Spinal cord (tissue), 10 donors: ENCODE data around the gene ALX3. TPM values are rescaled to one million over a fixed set of nuclear protein-coding genes. Genes with fewer than 3 reads are reported as not detected.

Experiments used
- DNase-seq, 6 donors: peaks; one replicate each; pipeline versions ENCODE4 v3.0.0 to v3.0.0-alpha.2; 2013 to 2015; ENCODE audit warnings: low spot score in 6 of 6, low read depth in 4 of 6
- H3K27ac ChIP-seq: one replicate; pipeline ENCODE4 v1.5.1; 2013; ENCODE audit warnings: low read depth, low read length, control low read depth
- H3K27me3 ChIP-seq: one replicate; pipeline ENCODE4 v1.6.1; 2013; ENCODE audit warnings: low read length; ENCODE audit not compliant: control insufficient read depth, insufficient read depth
- H3K36me3 ChIP-seq: one replicate; pipeline ENCODE4 v1.6.1; 2013; ENCODE audit warnings: low read length; ENCODE audit not compliant: control insufficient read depth, insufficient read depth
- H3K4me1 ChIP-seq: one replicate; pipeline ENCODE4 v1.6.1; 2013; ENCODE audit warnings: low read length; ENCODE audit not compliant: control insufficient read depth, insufficient read depth
- H3K4me3 ChIP-seq: one replicate; pipeline ENCODE4 v1.5.1; 2013; ENCODE audit warnings: low read depth, low read length, control low read depth
- H3K9me3 ChIP-seq: one replicate; pipeline ENCODE4 v1.6.1; 2013; ENCODE audit warnings: low read length; ENCODE audit not compliant: control insufficient read depth, insufficient read depth
- WGBS: methylation state at CpG from one replicate; pipeline ENCODE4 v1.1.5; 2013; ENCODE audit warnings: missing lambda C conversion rate; ENCODE audit not compliant: insufficient coverage; 5-methylcytosine and 5-hydroxymethylcytosine counted together
- polyA plus RNA-seq, 2 donors: library from polyadenylated mRNA; unstranded; fragments of 120-200 nt; gene quantifications; one replicate each; pipeline ENCODE4 v1.2.1, GENCODE V29; 2013; ENCODE audit not compliant: insufficient read length in 2 of 2
- total RNA-seq, 2 donors: library from RNA; depleted of rRNA in 1 of 2; stranded (reverse); fragments of 120-200 nt in 1 of 2; fragments of >200 nt in 1 of 2; gene quantifications; one replicate each; pipeline versions ENCODE4 v1.2.3 to v1.2.4, GENCODE V29; 2013 to 2014
- donor health status: healthy.

The ALX3 gene
- total and polyA plus RNA-seq, 4 donors, result 1.8 TPM; not detected in 3

DNA sequence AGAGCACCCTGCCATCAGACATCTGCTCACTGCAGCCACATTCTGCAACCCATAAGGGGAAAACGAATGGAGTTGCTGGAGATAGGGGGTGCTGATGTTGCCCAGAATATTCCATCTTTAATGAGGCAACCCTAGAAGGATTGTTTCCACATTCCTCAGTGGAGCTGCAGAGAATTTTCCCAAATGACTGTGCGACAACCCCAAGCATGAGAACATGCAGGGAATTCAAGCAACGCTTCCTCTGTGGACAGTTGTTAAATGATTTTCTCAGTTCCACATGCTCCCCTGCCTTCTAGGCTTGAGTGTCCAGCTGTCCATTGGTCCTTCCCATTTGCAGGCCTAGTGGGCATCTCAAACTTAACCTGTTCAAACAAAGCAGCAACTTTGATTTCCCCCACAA is 21.3 kb upstream of the ALX3 start:
- Histone ChIP-seq H3K27me3 (peaks cover 33% of the 10 kb centered on the region), H3K27ac (no peak overlapping the region), H3K4me1 (no peaks in the 10 kb centered on the region), H3K4me3 (no peak overlapping the region), H3K9me3 (no peaks in the 10 kb centered on the region), H3K36me3 (no peaks in the 10 kb centered on the region)
- DNase-seq, result no peak
- WGBS, result 88% methylated on average over 2 of the region's 3 CpGs

DNA sequence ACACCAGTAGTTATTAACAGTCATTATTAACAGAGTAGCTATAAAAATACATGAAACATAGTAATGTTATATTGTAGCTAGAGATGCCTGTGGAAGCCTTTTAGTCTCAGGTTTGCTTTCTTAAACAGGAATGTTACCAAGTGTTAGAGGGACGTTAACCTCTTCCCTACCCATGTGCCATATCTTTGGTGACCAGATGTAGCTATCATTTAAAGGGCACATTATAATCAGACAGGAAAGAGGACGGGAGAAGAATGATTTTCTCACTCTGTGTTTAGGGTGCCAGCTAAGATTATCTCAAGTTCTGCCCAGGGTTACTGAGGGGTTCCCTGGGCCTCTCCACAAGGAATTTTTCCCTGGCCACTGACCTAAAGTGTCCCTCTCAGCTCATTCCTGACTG is 20.9 kb upstream of the ALX3 start:
- Histone ChIP-seq H3K4me1 (no peaks in the 10 kb centered on the region), H3K4me3 (no peak overlapping the region), H3K27me3 (peaks cover 37% of the 10 kb centered on the region), H3K36me3 (no peaks in the 10 kb centered on the region), H3K27ac (no peak overlapping the region), H3K9me3 (no peaks in the 10 kb centered on the region)
- no peak for DNase-seq
- WGBS, result 100% methylated on average over 1 of the region's 2 CpGs

DNA sequence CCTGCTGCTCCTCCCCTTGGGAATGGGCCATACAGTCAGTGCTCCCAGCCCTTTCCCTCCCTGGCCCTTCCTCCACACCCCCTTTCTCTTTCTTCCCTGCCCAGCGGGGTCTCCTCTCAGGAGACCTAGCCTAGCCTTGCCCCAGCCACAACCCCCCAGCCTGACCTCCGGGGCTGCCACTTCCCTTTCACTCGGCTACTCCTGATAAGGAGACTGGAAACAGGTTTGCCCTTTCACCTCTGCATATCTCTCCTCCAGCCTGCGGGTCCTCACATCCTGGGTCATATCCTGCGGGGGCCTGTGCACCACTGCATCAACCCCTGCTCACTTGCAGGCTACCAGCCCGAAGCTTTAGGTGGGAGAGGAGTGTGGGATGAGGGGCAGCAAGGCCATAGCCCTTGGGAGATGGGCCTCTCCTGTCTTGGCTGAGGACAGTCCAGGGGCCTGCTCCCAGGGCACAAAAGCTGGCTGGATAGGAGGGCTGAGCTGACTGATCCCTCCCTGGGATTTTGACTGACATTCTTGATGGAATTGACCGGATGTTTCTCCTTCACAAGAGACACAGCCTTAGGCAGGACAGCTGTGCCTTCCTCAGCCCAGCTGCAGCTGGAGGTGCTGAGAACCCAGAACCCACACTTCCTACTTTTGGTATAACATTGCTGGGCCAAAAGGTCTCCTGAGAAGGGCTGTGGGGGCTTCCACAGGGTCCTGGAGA is 19.2 kb upstream of the ALX3 start:
- Histone ChIP-seq H3K9me3 (no peaks in the 10 kb centered on the region), H3K27me3 (peaks cover 52% of the 10 kb centered on the region), H3K4me1 (peaks cover under 1% of the 10 kb centered on the region), H3K27ac (no peak overlapping the region), H3K36me3 (no peaks in the 10 kb centered on the region), H3K4me3 (no peak overlapping the region)
- DNase-seq, result no peak
- WGBS, result 58% methylated on average over 4 of the region's 7 CpGs

DNA sequence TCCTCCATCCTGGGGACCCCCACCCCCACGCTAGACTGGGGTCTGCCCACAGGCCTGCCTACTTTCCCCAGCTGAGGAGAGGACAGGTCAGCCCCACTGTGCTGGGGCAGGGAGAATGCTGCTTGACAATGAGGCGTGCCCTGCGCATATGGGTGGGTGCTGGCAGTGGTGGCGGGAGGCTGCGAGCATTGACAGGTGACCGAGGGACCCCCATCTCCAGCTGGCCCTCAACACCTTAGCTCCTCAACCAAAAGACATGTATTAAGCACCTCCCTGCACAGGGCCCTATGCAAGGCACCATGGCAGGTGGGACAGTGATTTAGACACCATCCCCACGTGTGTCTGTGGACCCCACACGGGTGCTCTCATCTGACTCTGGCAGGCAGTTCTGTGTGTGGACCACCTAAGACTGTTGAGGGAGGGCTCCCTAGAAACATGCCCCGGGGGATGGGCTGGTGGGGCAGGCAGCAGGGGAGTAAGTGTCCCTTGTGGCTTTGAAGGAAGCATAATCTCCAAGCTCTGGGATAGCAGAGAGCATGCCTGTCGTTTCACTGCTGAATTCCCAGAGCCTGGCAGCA is 18.4 kb upstream of the ALX3 start:
- Histone ChIP-seq H3K9me3 (no peaks in the 10 kb centered on the region), H3K27ac (no peak overlapping the region)

DNA sequence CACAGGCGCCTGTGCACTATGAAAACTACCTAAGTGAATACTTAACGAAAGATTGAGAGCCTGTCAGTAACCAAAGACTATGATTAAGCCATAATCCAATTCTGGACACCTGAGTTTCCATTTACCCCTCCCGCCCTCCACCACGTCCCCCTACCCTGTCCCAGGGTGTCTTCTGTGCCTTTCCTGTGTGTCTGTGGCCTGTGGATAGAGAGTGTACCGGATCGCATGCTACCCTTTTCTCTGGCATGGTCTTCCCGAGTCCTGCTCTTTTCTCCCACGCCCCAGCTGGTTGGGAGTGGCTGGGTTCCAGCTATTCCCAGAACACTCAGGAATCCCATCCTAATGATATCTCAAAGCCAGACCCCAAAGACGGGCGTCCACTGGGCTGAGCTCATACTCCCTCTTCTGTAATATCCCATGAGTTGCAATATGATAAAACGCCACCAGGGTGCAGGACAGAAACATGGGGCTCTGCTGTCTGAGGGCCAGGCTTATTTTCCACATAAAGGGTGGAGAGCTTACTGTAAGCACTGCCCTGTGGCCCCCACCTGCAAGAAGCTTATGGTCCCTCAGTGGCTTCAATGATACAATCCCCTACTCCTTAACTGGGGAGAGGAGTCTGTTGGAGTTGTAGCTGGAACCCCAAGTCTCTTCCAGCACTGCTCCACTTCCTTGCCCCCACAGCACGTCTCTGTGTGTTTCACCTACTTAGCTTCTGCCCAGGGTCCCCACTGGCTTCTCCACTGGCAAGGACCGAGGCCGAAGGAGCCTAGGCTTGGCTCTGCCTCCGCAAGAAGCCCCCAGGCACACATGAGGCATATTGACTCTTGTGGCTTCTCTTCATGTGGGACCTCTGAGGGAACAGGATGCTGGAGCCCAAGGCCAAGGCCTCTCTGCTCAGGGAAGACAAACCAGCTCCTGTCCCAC is 17.6 kb upstream of the ALX3 start:
- DNase-seq, result peak in 2 of 6 donors; percentile 64
- H3K9me3 ChIP-seq, result no peaks in the 10 kb centered on the region
- no peak overlapping the region for H3K4me3 ChIP-seq
- peaks cover 60% of the 10 kb centered on the region for H3K27me3 ChIP-seq
- 67% methylated on average over 11 of the region's 15 CpGs for whole genome bisulfite sequencing
- peaks cover 12% of the 10 kb centered on the region for H3K4me1 ChIP-seq
- no peak overlapping the region for H3K27ac ChIP-seq
- H3K36me3 ChIP-seq, result no peaks in the 10 kb centered on the region

More for the DNA sequence above, 18.4 kb upstream of the ALX3 start:
- Histone ChIP-seq H3K4me1 (peaks cover 9% of the 10 kb centered on the region), H3K4me3 (no peak overlapping the region), H3K36me3 (no peaks in the 10 kb centered on the region), H3K27me3 (peaks cover 55% of the 10 kb centered on the region)
- DNase-seq, result no peak
- WGBS, result 86% methylated on average over 9 of the region's 10 CpGs

DNA sequence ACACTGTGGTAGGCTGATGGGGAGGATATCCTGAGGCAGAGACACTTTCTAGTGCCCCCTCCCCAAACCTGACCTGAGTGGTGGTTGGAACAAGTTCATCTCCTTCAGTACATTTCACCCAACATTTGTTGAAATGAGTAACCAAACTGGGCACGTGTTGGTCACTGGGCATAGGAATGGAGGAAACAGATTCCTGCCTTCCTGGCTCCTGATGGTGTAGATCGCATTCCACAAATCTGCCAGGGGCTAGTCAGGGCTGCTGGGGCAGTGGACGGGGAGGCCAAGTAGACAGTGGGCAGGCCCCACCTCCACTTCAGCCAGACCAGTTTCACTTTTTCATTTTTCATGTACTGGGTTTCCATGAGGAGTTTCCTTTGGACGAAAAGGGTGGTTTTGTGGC is 16.5 kb upstream of the ALX3 start:
- Histone ChIP-seq H3K27ac (no peak overlapping the region), H3K27me3 (peaks cover 71% of the 10 kb centered on the region), H3K9me3 (no peaks in the 10 kb centered on the region), H3K4me3 (no peak overlapping the region), H3K4me1 (peaks cover 12% of the 10 kb centered on the region), H3K36me3 (no peaks in the 10 kb centered on the region)
- no peak for DNase-seq
- 68% methylated on average over 3 of the region's 4 CpGs for WGBS

DNA sequence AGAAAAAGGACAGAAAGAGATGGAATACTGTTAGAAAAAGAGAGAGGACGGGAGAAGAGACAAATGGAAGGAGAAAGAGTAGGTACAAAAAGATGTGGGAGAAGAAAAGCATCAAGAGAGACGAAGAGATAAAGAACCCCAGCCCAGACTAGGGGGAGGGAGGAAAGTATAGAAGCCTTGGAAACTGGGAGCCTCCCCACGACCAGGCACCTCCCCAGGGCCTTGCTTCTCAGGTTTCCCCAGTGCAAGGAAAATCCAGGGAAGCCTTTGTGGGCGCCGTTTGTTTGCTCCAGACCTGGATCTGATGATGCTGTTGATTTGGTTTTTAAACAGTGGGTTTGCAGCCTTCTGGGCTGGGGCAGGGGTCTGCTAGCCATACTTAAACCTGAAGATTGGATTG is 15.2 kb upstream of the ALX3 start:
- 38% methylated on average over 4 of the region's 5 CpGs for WGBS
- no peak overlapping the region for H3K27ac ChIP-seq
- no peaks in the 10 kb centered on the region for H3K36me3 ChIP-seq
- DNase-seq, result no peak
- H3K4me3 ChIP-seq, result no peak overlapping the region
- no peaks in the 10 kb centered on the region for H3K9me3 ChIP-seq
- H3K27me3 ChIP-seq, result peaks cover 76% of the 10 kb centered on the region
- peaks cover 12% of the 10 kb centered on the region for H3K4me1 ChIP-seq

DNA sequence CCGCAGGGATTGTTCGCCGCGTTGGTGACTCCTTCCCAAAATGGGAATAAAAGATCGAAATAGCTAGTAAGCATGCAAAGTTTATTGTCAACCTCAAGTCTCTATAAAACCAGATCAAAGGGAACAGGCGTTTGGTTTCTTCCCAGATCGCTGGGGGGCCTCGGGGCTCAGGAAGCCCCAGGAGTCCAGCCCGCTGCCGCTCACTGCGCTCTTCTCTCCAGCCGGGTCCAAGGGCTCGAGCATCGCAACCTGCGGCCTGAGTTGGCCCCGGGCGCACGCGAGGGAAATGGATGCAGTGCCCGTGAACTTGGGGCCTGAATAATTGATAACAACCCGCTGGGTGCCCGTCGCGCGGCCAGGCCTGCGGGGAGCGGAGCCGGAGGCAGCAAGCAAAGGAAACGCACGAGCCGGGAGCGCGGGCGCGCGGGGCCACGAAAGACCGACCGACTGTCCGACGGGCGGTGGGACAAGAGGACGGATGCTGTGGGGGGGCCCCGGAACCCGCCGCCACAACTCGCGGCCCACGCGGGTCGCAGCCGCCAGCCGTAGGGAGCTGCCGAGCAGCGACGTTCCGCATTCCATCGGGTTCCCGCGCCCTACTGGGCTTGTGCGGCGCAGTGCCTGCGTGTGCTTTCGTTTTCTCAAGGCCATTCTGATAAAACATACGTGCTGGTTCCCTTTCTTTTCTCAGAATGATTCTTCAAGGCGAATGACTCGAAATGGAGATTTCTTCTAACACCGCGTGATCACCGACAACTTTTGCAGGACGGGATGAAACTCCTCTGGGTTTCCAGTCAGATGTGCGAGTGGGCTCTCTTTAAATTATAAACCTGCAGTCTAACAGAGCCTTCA is 14.0 kb upstream of the ALX3 start:
- Histone ChIP-seq H3K27ac (no peak overlapping the region), H3K27me3 (peaks cover 73% of the 10 kb centered on the region), H3K4me3 (peak overlapping the region; percentile 24), H3K9me3 (no peaks in the 10 kb centered on the region), H3K4me1 (peaks cover 12% of the 10 kb centered on the region), H3K36me3 (no peaks in the 10 kb centered on the region)
- under 1% methylated on average over 65 of the region's 72 CpGs for WGBS
- peak in 2 of 6 donors; percentile 55 to 72 for DNase-seq

DNA sequence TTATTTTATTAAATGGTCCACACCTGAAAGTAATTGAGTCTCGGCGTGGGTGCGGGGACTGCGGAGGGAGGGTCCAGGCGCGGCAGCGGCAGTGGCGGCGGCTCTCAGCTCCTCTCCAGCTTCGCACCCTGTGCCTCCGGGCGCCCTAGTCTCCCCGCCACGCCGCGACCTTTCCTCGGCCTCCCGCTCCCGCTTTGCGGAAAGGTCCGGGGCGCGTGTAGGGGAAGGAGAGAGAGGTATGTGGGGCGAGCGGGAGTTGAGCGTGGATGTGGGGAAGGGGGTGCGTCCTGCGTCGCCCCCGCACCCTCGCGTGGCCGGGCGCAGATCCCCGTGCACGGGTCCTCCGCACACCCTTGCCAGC is 13.4 kb upstream of the ALX3 start:
- no peak overlapping the region for H3K27ac ChIP-seq
- peaks cover 12% of the 10 kb centered on the region for H3K4me1 ChIP-seq
- H3K27me3 ChIP-seq, result peaks cover 72% of the 10 kb centered on the region
- H3K4me3 ChIP-seq, result peak overlapping the region; percentile 24
- no peaks in the 10 kb centered on the region for H3K36me3 ChIP-seq
- peak in 1 of 6 donors; percentile 19 for DNase-seq
- no peaks in the 10 kb centered on the region for H3K9me3 ChIP-seq
- under 1% methylated on average over 37 of the region's 37 CpGs for WGBS
